ENCODE data around the gene GPATCH8.
"Not testable (repeated sequence)": the region's sequence is repeated elsewhere in the genome, so short reads cannot be mapped to it uniquely, and the experiment has no call there.

Gene GPATCH8

DNA sequence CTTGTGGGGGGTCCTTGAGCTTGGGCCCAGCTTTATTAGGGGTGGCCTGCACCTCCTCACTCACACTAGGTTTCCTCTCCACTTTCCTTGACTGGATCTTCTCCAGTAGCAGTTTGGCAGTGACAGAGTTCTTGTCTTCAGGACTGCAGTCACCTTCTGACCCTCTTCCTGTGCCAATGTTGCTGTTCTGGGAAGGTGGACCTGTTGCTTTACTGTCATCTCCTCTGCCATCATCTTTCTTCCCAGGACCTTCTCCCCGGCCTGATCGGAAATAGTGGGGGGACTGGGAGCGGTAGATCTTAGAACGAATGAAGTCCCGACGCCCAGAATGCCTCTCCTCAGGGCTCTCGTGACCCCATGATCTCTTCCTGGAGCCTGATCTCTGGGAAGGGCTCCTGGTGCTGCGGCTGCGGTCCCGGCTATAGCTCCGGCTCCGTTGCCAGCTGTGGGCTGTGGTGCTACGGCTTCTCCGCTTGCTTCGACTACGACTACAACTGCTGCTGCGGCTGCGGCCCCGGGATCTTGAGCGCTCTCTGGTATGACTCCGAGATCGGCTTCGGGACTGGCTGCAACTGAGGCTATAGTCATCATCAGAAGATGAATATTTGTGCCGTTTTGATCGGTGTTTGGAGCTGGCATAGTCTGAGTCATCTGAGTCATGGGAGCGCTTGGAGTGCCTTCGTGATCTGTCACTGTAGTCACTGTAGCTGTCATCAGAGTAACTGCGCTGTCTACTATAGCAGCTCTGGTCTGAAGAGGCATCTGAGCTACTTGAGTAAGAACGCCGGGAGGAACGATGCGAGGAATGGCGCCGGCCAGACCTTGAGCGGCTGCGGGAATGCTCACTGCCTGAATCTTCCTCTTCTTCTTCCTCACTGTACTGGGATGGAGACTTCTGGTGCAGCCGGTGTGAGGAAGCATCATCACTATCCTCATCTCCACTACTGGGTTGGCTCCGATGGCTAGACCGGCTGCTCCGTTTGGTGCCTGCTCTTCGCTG, 104.2 kb downstream of the GPATCH8 start:
- no peak for DNase-seq (ENCODE audit: low spot score)
- FAIRE-seq, result peak; percentile 17

DNA sequence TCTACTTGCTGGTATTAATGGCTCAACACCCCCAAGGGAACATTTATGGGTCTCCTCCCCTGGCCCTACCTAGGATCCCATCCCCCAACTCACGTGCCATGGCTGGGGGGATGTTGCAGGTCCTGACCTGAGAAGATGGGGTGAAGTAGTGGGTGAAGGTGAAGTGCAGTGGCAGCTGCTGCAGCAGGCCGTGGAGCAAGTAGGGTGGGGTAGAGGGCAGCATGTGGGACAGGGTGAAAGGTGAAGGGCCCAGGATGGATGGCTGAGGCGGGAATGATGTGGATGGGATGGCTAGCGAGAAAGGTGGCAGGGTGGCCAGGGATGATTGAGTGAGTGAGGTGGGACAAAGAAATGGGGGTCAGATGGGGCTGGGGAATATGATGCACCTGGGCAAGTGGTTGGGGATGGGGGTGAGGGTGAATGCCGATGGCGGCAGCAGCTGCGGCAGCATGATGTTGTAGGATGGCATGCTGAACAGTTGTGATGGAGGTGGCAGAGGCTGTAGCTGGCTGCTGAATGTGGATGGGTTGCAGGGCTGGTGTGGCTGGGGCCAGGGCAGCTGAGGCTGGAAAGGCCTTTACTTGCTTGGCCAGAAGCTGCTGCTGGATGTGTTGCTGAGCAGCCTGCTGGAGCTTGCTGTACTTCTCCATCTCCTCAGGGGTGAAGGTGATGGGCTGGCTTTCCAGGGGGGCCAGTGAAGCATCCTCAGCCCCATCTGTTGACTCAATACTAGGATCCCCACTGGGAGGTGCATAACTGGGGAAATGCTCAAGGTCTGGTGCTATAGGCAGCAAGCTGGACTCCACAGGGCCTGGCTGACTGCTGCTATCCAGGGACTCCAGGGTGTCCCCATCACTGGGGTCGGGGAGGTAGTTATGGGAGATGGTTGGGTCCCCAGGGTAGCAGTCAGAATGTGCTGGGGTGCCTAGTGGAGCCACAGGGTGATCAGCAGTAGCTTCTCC, 105.4 kb downstream of the GPATCH8 start:
- DNase-seq (ENCODE audit: low spot score) (no peak), FAIRE-seq (no peak)

DNA sequence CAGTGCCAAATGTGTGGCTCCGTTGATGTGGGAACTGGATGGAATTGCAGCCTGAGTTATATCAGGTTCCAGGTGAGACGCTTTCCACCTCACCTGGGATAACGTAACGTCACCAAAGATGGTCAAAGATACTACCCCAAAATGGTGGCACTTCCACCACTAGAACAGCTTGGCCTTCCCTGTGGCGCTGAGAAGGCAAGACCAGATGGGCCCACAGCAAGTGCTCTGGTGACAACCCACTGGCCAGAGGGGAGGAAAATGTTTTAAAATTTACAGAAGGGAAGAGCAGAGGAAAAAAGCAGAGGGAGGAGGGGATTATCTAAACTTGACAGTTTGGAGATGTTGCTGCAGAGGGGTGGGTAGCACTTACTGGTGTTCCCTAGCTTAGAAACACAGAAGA, 106.3 kb downstream of the GPATCH8 start:
- DNase-seq (ENCODE audit: low spot score) (no peak), FAIRE-seq (no peak)

DNA sequence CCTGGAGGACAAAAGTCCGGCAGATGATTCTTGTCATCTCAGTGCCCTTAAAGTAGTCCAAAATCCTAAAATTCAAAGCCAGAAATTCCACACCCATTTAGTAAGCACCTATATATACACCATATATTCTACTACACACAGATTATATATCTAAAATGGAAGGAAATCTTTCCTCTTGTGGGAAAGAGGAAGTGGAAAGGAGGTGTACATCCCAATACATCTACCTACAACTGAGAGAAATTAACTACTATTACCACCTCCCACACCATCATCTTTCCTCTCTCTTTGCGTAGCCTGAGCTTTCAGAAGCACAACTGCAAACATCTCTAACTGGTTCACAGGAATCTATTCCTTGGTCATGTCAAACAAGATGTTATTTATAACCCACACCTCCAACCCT, 108.4 kb downstream of the GPATCH8 start:
- no peak for DNase-seq (ENCODE audit: low spot score)
- FAIRE-seq, result no peak

DNA sequence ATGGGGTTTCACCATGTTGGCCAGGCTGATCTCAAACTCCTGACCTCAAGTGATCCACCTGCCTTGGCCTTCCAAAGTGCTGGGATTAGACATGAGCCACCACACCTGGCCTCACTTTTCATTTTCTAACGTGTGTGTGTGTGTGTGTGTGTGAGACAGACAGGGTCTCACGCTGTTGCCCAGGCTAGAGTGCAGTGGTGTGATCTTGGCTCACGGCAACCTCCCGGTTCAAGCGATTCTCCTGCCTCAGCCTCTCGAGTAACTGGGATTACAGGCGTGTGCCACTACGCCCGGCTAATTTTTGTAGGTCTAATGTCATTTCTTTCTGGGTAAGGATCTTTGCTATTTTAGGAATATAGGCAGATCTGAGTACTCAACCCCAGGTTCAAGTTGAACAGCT, 109.1 kb downstream of the GPATCH8 start:
- FAIRE-seq; DNase-seq (ENCODE audit: low spot score): not testable (repeated sequence)

- FAIRE-seq, result no peak
Observed at GRCh38 chr17:44390250-44390870, 112.8 kb downstream of the GPATCH8 start.

GRCh38 chr17:44389723-44390202, 113.4 kb downstream of the GPATCH8 start:
- FAIRE-seq, result no peak
- no peak for DNase-seq (ENCODE audit: low spot score)

More at GRCh38 chr17:44390250-44390870, 112.8 kb downstream of the GPATCH8 start:
- no peak for DNase-seq (ENCODE audit: low spot score)

DNA sequence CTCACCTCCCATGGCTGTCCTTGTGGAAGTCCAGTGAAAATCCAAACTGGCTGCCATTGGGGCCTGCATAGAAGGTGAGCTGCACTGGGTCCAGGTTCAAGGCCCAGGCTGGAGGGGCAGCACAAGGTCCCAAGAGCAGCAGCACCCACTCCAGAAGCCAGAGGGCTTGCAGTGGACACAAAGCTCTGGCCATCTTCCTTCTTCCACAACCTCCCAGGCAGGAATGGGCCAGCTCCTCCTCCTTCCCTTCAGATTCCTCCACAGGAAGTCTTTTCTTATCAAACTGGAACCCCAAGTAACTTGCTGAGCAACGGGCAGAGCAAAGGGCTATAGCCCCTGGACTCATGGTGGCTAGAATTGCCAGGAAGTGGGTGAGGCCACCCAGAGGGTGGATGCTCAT, 113.9 kb downstream of the GPATCH8 start, which contains the start of gene ITGA2B:
Gene ITGA2B, minus strand, starts transcription at position 369 of the 400 bp plus-strand sequence. Its CDS starts 176 bp downstream, at position 193.
- FAIRE-seq (no peak), DNase-seq (ENCODE audit: low spot score) (no peak)

GRCh38 chr17:44387804-44388203, 115.4 kb downstream of the GPATCH8 start:
- FAIRE-seq, result no peak
- DNase-seq (ENCODE audit: low spot score), result no peak

GRCh38 chr17:44386182-44386525, 117.1 kb downstream of the GPATCH8 start:
- DNase-seq (ENCODE audit: low spot score) (no peak), FAIRE-seq (no peak)

- no peak for FAIRE-seq
- peak; percentile 93 for DNase-seq (ENCODE audit: low spot score)
Observed at GRCh38 chr17:44385287-44386181, 117.7 kb downstream of the GPATCH8 start.

- DNase-seq (ENCODE audit: low spot score), result no peak
- FAIRE-seq, result no peak
Observed at GRCh38 chr17:44384823-44385286, 118.4 kb downstream of the GPATCH8 start.

DNA sequence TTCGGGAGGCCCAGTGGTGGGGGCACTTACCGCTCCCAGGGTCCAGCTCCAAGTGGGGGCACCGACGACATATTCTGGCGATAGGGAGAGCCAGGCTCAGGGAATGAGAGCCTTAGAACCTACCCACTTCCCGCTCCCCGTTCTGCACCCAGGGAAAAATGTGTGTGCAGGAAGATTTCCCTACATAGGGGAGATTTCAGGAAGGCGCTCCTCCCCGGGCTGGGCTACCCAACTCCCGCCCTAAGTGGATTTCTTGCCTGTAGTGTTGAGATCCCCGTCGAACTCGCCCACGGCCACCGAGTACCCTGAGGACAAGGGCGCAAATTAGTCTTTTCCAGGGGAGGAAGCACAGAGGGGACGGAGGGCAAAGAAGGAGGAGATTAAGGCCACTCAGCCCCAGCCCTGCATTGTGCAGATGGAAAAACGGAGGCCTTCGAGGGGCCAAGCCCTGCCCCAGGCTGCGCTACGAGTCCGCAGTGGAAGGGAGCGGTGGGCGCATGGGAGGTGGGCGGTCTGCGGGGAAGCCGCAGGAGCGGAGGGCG, 118.9 kb downstream of the GPATCH8 start:
- DNase-seq (ENCODE audit: low spot score) (no peak), FAIRE-seq (peak; percentile 63)

DNA sequence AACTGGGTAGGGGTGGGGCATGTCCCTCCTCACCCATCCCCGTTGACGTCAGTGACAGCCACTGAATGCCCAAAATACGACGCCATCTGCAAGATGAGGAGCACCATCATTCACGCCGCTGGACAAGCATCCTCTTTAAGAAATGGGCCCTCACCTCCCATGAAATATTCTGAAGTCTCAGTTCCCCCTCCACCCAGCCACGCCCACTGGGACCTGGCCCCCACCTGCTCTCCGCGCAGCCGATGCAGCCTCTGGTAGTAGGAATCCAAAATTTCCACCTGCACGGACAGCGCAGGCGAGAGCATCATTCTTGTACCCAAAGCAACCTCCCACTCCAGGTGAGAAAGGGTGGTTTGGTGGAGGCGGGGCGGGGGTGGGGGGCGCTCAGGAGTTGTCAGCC, 119.3 kb downstream of the GPATCH8 start:
- FAIRE-seq (no peak), DNase-seq (ENCODE audit: low spot score) (no peak)

DNA sequence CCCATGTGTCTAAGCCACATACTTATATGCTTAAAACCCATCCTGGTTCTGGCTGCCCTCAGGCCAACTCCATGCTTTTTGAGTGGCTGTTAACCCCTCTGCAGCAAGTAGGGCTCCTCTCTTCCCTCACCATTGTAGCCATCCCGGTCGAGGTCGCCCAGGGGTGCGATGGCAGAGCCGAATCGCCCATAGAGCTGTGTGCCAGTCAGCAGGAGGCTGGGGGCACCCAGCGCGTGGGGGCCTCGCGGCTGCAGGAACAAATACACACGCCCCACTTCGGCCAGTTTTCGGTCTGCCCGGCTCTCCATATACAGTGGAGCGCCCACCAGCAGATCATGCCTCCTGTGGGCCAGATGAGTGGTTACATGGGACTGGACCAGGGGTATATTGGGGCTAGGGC, 119.8 kb downstream of the GPATCH8 start:
- FAIRE-seq (no peak), DNase-seq (ENCODE audit: low spot score) (no peak)

DNA sequence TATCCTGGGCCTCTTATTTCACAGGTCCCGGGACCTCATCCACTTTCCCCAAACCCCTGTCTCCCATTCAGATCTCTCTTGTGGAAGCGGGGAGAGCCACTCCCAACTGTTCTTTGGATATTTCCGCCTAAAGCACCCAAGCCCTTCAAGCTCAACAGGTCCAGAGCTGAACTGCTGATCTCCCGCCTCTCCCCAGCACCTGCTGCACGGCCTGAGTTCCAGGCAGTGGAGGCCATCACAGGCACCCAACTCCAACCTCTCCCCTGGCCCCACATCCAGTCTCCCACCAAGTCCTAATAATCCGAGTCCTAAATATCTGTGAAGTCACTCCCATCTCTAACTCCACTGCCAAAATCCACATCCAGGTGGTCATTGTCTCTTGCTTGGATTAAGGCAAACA, 120.3 kb downstream of the GPATCH8 start:
- no peak for FAIRE-seq

GRCh38 chr17:44381810-44382305, 121.3 kb downstream of the GPATCH8 start:
- FAIRE-seq (no peak), DNase-seq (ENCODE audit: low spot score) (no peak)

More for the DNA sequence above, 120.3 kb downstream of the GPATCH8 start:
- no peak for DNase-seq (ENCODE audit: low spot score)

GRCh38 chr17:44380767-44381166, 122.4 kb downstream of the GPATCH8 start:
- FAIRE-seq, result no peak
- no peak for DNase-seq (ENCODE audit: low spot score)

DNA sequence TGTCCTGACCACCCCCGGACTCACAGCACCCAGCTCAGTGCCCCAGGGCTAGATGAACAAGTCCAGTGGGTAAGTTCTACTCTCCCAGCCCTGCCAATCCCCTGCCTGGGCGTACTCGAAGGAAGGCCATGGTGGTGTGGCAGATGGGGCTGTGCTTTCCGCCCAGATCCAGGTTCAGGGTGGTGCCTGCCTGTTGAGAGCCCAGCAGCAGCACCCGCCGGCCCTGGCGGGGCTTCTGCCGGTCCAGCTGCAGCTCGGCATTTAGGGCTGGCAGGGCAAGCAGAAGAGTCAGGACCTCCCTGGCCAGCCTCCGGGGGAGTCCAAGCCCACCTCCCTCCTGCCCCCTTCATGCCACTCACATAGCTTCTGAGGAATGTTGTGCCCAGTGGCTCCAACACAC, 123.3 kb downstream of the GPATCH8 start:
- no peak for FAIRE-seq
- DNase-seq (ENCODE audit: low spot score), result no peak

Data from urothelium cell line (cell line).